ENCODE data around the gene SHROOM2.
A peak's percentile ranks its signal among the peaks of the same experiment; 100 is the strongest.

Gene SHROOM2

GRCh38 chrX:9897761-9898161, 111.5 kb downstream of the SHROOM2 start:
- DNase-seq (ENCODE audit: low read depth in 2 of 2), result no peak

GRCh38 chrX:9899640-9900111, 113.4 kb downstream of the SHROOM2 start:
- peak in 1 of 2 donors; percentile 6 for DNase-seq (ENCODE audit: low read depth in 2 of 2)

- no peak for DNase-seq (ENCODE audit: low read depth in 2 of 2)
Measured at GRCh38 chrX:9902656-9903055, 116.4 kb downstream of the SHROOM2 start.

DNA sequence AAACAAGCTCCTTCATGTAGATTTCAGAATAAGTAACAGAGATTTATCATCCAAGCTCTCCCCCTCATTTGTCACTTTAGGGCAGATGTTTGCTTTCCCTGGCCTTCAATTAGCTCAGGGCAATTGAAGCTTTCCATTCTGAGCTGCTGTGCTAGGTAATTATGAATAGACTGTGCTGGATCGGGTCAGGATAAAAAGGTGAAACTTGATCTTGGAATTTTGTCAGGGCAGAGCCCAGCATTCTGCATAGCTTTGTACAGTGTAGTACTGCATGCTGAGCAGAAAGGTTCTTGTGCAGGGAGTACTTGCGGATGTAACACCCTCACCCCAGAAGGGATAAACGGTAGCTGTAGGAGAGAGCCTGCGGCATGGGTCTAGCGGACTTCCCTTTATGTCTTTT, 116.9 kb downstream of the SHROOM2 start:
- DNase-seq (ENCODE audit: low read depth in 2 of 2), result no peak

GRCh38 chrX:9905288-9905687, 119.1 kb downstream of the SHROOM2 start:
- no peak for DNase-seq (ENCODE audit: low read depth in 2 of 2)

GRCh38 chrX:9905721-9906120, 119.5 kb downstream of the SHROOM2 start:
- DNase-seq (ENCODE audit: low read depth in 2 of 2), result no peak

- no peak for DNase-seq (ENCODE audit: low read depth in 2 of 2)
Measured at GRCh38 chrX:9906919-9907318, 120.7 kb downstream of the SHROOM2 start.

GRCh38 chrX:9907645-9908387, 121.6 kb downstream of the SHROOM2 start:
- DNase-seq (ENCODE audit: low read depth in 2 of 2), result no peak

DNA sequence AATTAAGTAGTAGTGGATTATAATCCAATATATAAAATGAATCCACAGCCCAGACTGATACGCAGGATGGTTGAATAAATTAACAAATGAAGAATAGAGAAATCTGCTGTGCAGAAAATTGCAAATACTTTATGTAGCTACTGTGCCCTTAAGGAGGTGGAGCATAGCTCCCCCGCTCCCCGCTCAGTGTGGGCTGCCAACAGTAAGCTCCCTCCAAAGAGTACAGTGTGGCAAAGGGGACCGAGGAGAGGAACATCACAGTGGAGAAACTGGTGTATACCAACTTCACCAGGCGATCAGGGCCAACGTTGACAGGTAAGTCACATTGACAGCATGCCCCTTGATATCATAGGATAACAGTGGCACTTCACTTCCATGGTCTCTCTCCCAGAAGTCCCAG, 123.0 kb downstream of the SHROOM2 start:
- DNase-seq (ENCODE audit: low read depth in 2 of 2), result no peak

DNA sequence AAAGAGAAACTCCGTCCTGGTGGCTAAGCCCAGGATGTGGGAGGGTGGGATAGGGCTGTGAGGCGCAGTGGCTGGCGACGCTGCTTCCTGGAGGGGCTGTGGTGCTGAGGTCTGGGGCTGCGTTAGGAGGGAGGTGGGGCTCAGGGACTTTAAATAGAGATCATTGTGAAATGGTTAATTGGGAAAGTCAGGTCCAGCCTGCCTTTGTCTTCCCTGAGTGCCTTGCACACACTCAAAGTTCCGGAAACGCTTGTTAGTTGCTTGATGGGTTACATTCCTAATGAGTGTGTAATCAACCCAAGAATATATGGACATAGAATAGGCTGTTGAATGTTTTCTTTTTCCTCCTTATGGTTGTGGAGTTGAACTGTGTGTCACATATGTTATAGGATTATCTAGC, 125.3 kb downstream of the SHROOM2 start:
- no peak for DNase-seq (ENCODE audit: low read depth in 2 of 2)

DNA sequence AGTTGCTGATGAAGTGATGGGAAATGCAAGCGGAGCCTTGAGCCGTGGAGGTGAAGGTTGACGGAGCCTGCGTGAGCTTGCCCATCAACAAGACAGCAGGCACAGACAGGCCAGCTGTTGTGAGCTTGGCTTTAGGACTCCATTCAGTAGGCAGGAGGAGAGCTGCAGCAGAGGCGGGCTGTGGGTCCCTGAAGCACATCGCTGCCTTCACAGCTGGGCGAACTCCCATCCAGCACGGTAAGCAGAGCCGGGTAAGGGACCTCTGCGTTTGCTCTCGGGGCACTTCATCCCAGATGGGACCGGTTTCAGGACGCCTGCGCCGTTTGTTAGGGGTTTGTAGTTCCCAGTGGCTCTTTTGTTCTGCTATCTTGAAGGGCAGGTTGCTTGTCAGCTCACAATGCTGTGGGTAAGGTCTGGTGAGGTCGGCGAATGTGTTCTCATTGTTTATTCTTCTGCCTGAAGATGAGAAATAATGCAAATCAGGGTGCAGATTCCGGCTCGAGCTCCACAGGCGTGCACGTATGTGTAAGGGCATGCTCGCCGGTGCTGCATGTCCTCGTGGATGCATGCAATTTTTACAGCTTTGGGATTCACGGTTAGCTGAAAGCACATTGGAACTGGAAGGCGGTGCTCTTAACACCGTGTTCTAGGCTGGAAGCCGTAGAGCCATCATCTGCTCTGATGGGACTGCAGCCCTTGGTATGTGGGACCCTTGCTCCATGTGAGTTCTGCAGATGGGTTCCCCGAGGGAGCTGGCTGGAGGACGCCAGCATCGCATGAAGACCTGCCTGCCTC, 126.3 kb downstream of the SHROOM2 start:
- DNase-seq (ENCODE audit: low read depth in 2 of 2), result no peak

DNA sequence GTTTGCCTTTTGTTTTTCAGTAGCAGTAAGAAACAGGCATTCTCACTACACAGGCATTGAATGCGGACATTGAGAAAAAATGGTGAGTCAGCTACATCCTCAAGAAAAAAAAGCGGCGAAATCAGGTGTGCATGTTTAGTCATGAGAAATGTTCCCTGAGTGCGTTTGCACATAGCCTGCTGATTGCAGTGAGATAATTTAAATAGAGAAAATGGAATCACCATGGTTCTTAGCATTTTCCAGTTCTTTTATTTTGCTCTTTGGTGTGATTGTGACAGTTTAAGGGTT, 126.9 kb downstream of the SHROOM2 start:
- no peak for DNase-seq (ENCODE audit: low read depth in 2 of 2)

GRCh38 chrX:9917861-9918260, 131.6 kb downstream of the SHROOM2 start:
- DNase-seq (ENCODE audit: low read depth in 2 of 2), result no peak

- DNase-seq (ENCODE audit: low read depth in 2 of 2), result no peak
Measured at GRCh38 chrX:9919632-9920172, 133.5 kb downstream of the SHROOM2 start.

- DNase-seq (ENCODE audit: low read depth in 2 of 2), result no peak
Measured at GRCh38 chrX:9921407-9921806, 135.2 kb downstream of the SHROOM2 start.

- DNase-seq (ENCODE audit: low read depth in 2 of 2), result no peak
Measured at GRCh38 chrX:9923357-9923756, 137.1 kb downstream of the SHROOM2 start.

DNA sequence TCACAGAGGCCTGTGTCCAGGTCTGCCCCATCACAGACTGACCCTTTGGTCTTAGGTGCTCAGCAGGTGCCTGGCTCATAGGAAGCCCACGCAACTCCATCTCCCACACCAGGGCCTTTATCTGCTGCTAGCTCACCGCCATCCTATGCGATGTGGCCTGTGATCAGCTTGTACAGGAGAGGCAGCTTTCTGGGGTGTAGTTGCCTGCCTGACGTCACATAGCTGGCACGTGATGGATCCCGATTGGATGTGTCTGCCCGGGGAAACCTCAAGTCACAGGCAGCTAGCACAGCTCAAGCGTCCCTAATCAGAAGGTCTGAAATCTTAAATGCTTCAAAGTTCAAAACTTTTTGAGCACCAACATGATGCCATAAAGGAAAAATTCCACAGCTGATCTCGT, 139.8 kb downstream of the SHROOM2 start:
- DNase-seq (ENCODE audit: low read depth in 2 of 2), result no peak

DNA sequence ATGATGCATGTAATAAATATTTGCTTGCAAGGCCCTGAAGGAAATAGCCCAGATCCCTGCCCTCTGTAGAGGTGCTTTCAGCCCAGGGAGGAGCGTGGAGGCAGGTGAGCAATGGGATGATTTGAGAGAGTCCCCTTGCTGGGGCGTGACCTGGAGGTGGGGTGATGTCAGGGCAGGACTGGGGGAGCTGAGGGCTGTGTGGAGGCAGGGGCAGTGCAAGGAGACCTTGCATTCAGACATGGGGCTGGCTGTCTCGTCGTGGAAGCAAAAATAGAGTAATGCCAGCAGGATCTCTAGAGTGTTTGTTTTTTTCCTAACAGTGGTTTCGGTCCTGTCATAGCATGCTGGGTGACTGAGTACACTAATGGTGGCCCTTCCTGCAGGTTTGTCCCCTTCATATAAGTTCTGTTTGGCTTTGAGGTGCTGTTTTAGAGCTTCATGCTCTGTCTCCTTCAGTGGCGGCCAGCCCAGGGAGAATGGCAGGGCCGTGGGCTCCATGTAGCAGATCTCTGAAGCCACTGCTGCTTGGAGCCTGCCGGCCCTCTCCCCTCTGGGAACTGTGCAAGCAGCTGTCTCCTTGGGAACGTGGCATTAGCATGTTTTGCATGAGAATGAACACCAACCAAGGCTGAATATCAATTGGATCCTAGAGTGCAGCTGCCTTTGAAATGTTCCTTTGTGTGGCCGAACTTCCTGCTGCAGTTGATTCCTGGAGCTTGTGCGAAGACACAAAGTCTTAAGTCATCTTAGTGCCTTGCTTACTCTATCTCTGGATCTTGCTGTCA, 141.7 kb downstream of the SHROOM2 start:
- DNase-seq (ENCODE audit: low read depth in 2 of 2), result no peak

DNA sequence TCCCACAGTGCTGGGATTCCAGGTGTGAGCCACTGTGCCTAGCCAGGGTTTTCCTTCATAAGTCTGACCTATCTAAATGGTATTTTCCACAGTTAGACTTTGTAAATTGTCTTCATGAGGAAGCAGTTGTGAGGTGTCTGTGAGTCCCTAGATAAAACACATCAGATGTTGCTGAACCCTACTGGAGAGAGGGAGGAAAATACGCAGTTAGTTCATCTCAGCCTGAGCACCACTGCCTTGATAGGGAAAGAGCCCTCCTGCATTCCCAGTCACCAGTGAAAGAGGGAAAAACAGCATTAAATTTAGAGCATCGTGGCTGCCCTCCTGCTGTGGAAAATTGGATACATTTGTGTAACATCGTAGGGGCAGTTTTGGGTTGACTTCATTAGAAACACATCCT, 149.2 kb downstream of the SHROOM2 start:
- DNase-seq (ENCODE audit: low read depth in 2 of 2), result no peak

GRCh38 chrX:9937761-9938160, 151.5 kb downstream of the SHROOM2 start:
- DNase-seq (ENCODE audit: low read depth in 2 of 2), result no peak

GRCh38 chrX:9938516-9938915, 152.3 kb downstream of the SHROOM2 start:
- no peak for DNase-seq (ENCODE audit: low read depth in 2 of 2)

DNA sequence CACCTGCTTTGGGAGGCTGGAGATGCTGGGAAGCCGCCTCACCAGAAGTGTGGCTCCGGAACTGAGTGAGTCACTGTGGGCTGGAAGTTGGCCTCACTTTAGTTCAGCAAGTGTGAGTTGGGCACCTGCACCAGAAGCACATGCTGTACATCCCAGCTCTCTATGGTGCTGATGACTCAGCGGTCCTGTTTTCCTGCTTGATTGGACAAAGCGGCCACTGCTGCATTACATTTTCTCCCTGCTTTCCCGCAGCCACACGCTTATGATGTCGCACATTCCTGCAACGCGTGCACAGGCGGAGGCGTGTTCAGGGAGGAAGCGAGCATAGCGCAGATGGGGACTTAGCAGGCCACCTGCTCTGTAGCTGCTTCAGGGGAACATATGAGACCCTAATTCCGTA, 154.2 kb downstream of the SHROOM2 start:
- DNase-seq (ENCODE audit: low read depth in 2 of 2), result no peak

Data from stimulated activated CD4-positive, alpha-beta T cell treated with anti-CD3 and anti-CD28 coated beads, Interleukin-15, amount 100 ng/mL, for 48 hours (primary cell).